Adrenal gland (tissue), 12 donors: ENCODE data around the gene MKNK1. TPM values are rescaled to one million over a fixed set of nuclear protein-coding genes. Genes with fewer than 3 reads are reported as not detected.
A peak's percentile ranks its signal among the peaks of the same experiment; 100 is the strongest.

Source experiments
- DNase-seq, 7 donors: peaks; one replicate each; pipeline ENCODE4 v3.0.0-alpha.2; 2019 to 2020
- H3K27ac ChIP-seq, 5 donors: fragments of 200-600 bp; sonication (generic) in 4 of 5; 1 replicate in 3 of 5; 2 replicates in 2 of 5; pipeline versions ENCODE4 v1.5.1 to v1.8.0; 2016 to 2020; ENCODE audit warnings: mild to moderate bottlenecking in 1 of 5
- H3K27me3 ChIP-seq: fragments of 200-600 bp; 2 replicates; pipeline ENCODE4 v1.8.0; 2021
- H3K36me3 ChIP-seq, 2 donors: fragments of 200-600 bp; replicated peaks in 1 of 2; 1 replicate in 1 of 2; 2 replicates in 1 of 2; pipeline versions ENCODE4 v1.5.1 to v1.8.0; 2018 to 2022
- H3K4me1 ChIP-seq, 2 donors: fragments of 200-600 bp; replicated peaks in 1 of 2; 1 replicate in 1 of 2; 2 replicates in 1 of 2; pipeline versions ENCODE4 v1.5.1 to v1.8.0; 2018 to 2021
- H3K4me3 ChIP-seq, 4 donors: fragments of 200-600 bp; sonication (generic) in 3 of 4; one replicate each; pipeline ENCODE4 v1.5.1; 2016 to 2018
- H3K9me3 ChIP-seq, 3 donors: fragments of 200-600 bp; sonication (generic) in 1 of 3; replicated peaks in 1 of 3; 1 replicate in 2 of 3; 2 replicates in 1 of 3; pipeline versions ENCODE4 v1.5.1 to v1.8.0; 2016 to 2021
- CTCF ChIP-seq, 6 experiments: fragments of 450-650 bp in 4 of 6; fragments of 200-600 bp in 2 of 6; sonication (generic) in 1 of 6; IDR thresholded peaks; 1 replicate in 5 of 6; 2 replicates in 1 of 6; pipeline versions ENCODE4 v1.5.1 to v1.8.0; 2016 to 2021; ENCODE audit warnings: antibody characterized with exemption in 6 of 6, mild to moderate bottlenecking in 2 of 6, moderate library complexity in 1 of 6
- POLR2A ChIP-seq, 2 donors: fragments of 450-650 bp; IDR thresholded peaks; one replicate each; pipeline ENCODE4 v1.6.1; 2017; ENCODE audit warnings: antibody characterized with exemption in 2 of 2, mild to moderate bottlenecking in 2 of 2, moderate library complexity in 1 of 2
- WGBS, 4 donors: extraction: QIAGEN DNeasy Blood & Tissue Kit in 2 of 4; methylation state at CpG; one replicate each; pipeline versions ENCODE4 v1.1.5 to v1.1.7; 2013 to 2017; 5-methylcytosine and 5-hydroxymethylcytosine counted together
- intact Hi-C, 2 donors: fragments of 100-400 bp; cut with DNase I; formaldehyde crosslinking; loops; one replicate each; pipeline versions ENCODE4 v1.14.1 to v1.15.0; 2022 to 2023
- polyA plus RNA-seq, 3 donors: library from polyadenylated mRNA; stranded (reverse); fragments of 200-250 nt in 2 of 3; fragments of 350-450 nt in 1 of 3; fragmentation: Illumina TruSeq in 1 of 3; extraction: RNeasy Lipid Tissue Mini Kit (QIAGEN cat#74804) in 1 of 3; gene quantifications; one replicate each; pipeline ENCODE4 v1.2.3, GENCODE V29; 2013 to 2014
- total RNA-seq, 9 donors: library from RNA; depleted of rRNA in 4 of 9; stranded (reverse); fragments of >200 nt in 4 of 9; fragments of 120-200 nt in 1 of 9; fragmentation: NEBNext Ultra II Directional in 1 of 9; extraction: Animal tissue kit (Norgen Biotek cat#: 25700) in 1 of 9; gene quantifications; one replicate each; pipeline versions ENCODE4 v1.1.0 to v1.2.4, GENCODE V29; 2013 to 2023
- donor health status: healthy with polysubstance abuse.
- donor health status: Bipolar disorder and iron deficiency.
- donor health status: DM: yes; HTN: yes; CAD: no.
- donor health status: DM: no; HTN: no; CAD: no.
- donor health status: DM: no; HTN: no; CAD: no.
- donor health status: DM: yes; HTN: yes; CAD: no.

Gene MKNK1
- total and polyA plus RNA-seq, 12 donors = 29.6 to 83.0 (median 46.5) TPM

GRCh38 chr1:46646331-46646730 lies 42.3 kb upstream of the MKNK1 start:
- intact Hi-C loops = no loop called here
- Histone ChIP-seq H3K27ac (peak overlapping the region in 1 of 5 donors; percentile 2), H3K9me3 (no peaks in the 10 kb centered on the region), H3K27me3 (no peaks in the 10 kb centered on the region), H3K4me1 (peaks cover 4 to 25% of the 10 kb centered on the region in 2 donors), H3K4me3 (no peak overlapping the region), H3K36me3 (no peaks in the 10 kb centered on the region)
- TF ChIP-seq CTCF (IDR thresholded peaks at IDR 0.05) (no peak), POLR2A (IDR thresholded peaks at IDR 0.05) (no peak)
- no peak for DNase-seq
- 44 to 58% (median 55%) methylated on average over 1 of the region's 1 CpG for WGBS, 4 donors

GRCh38 chr1:46645815-46646214 lies 41.7 kb upstream of the MKNK1 start:
- Histone ChIP-seq H3K36me3 (no peaks in the 10 kb centered on the region), H3K27ac (no peak overlapping the region), H3K9me3 (no peaks in the 10 kb centered on the region), H3K4me3 (no peak overlapping the region), H3K4me1 (peaks cover 4 to 25% of the 10 kb centered on the region in 2 donors), H3K27me3 (no peaks in the 10 kb centered on the region)
- 94 to 100% (median 97%) methylated on average over 4 of the region's 4 CpGs for WGBS, 4 donors
- TF ChIP-seq CTCF (IDR thresholded peaks at IDR 0.05) (no peak), POLR2A (IDR thresholded peaks at IDR 0.05) (no peak)
- DNase-seq = no peak
- intact Hi-C loops = no loop called here

GRCh38 chr1:46643368-46643775 lies 39.3 kb upstream of the MKNK1 start:
- no peaks in the 10 kb centered on the region for H3K27me3 ChIP-seq
- peak overlapping the region in 1 of 5 donors; percentile 36 for H3K27ac ChIP-seq
- peak in 3 of 7 donors; percentile 35 to 44 (median 44) for DNase-seq
- H3K4me3 ChIP-seq = no peak overlapping the region
- H3K9me3 ChIP-seq = no peaks in the 10 kb centered on the region
- intact Hi-C loops = no loop called here
- no peak for TF ChIP-seq POLR2A (IDR thresholded peaks at IDR 0.05)
- TF ChIP-seq CTCF (IDR thresholded peaks at IDR 0.05) = no peak
- H3K4me1 ChIP-seq = peaks cover 4 to 25% of the 10 kb centered on the region in 2 donors
- H3K36me3 ChIP-seq = no peaks in the 10 kb centered on the region

GRCh38 chr1:46642115-46642680 lies 38.1 kb upstream of the MKNK1 start:
- TF ChIP-seq POLR2A (IDR thresholded peaks at IDR 0.05) = no peak
- no peak overlapping the region for H3K4me3 ChIP-seq
- peaks cover 4 to 34% of the 10 kb centered on the region in 2 donors for H3K4me1 ChIP-seq
- H3K27ac ChIP-seq = no peak overlapping the region
- no peak for DNase-seq
- no peaks in the 10 kb centered on the region for H3K9me3 ChIP-seq
- intact Hi-C loops = no loop called here
- no peaks in the 10 kb centered on the region for H3K36me3 ChIP-seq
- H3K27me3 ChIP-seq = no peaks in the 10 kb centered on the region

GRCh38 chr1:46639547-46639946 lies 35.5 kb upstream of the MKNK1 start:
- Histone ChIP-seq H3K36me3 (peaks cover 0 to 19% of the 10 kb centered on the region in 2 donors), H3K27ac (no peak overlapping the region), H3K4me1 (peaks cover 4 to 27% of the 10 kb centered on the region in 2 donors), H3K27me3 (no peaks in the 10 kb centered on the region), H3K9me3 (no peaks in the 10 kb centered on the region), H3K4me3 (no peak overlapping the region)
- DNase-seq = no peak
- intact Hi-C loops = no loop called here
- WGBS, 4 donors = 91 to 92% (median 91%) methylated on average over 1 of the region's 1 CpG
- TF ChIP-seq CTCF (IDR thresholded peaks at IDR 0.05) (no peak), POLR2A (IDR thresholded peaks at IDR 0.05) (no peak)
